ENCODE results near the gene CTSZ.
"Not testable (repeated sequence)": the region's sequence is repeated elsewhere in the genome, so short reads cannot be mapped to it uniquely, and the experiment has no call there.

The CTSZ gene

DNA sequence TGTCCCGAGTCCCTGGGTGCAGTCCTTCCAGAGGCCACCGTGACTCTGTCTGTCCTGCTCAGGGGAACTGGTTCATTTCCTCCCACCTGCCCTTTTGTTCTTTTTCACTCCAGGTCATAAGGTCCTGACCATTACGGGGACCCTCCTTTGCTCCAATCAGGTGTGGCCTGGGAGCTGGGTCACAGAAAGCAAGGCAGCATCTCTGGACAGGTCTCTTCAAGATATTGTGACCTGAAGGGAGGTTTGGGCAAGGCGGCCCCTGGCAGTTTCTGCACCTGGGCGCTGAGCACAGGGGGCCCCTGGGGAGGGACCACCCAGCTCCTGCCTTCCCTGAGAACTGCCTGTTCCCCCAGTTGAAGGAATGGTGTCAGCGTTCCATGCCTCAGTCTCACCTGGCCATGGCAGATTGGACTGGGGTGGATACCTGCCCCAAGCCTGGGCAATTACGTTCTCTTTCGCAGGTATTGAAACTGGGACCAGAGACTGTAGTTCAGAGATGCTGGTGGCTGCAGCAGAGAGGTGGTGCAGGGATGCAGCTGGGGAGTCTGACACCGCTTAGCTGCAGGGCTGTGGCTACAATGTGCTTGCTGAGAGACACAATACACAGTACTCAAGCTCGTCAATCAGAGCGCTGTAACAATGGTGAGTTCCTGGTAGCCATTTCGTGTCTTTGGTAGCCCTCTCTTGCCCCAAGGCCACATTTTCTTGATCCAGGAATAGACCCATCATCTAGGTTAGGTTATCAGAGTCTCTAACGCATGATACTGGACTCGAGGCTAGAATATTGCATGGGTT lies 41.6 kb downstream of the CTSZ start:
- in situ Hi-C loops (cut with MboI; ENCODE audit: low pct_unique_long_range_greater_than_20kb, low sequenced_read_pairs), result no loop called here
- no peak for DNase-seq

DNA sequence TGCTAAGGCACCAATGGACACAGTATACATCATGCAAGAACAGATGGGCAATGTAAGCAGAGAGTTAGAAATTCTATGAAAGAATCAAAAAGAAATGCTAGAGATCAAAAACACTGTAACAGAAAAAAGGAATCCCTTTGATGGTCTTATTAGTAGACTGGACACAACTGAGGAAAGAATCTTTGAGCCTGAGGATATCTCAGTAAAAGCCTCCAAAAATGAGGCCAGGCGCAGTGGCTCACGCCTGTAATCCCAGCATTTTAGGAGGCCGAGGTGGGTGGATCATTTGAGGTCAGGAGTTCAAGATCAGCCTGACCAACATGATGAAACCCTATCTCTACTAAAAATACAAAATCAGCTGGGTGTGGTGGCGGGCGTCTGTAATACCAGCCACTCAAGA lies 43.1 kb downstream of the CTSZ start:
- DNase-seq; in situ Hi-C loops (cut with MboI; ENCODE audit: low pct_unique_long_range_greater_than_20kb, low sequenced_read_pairs): not testable (repeated sequence)

DNA sequence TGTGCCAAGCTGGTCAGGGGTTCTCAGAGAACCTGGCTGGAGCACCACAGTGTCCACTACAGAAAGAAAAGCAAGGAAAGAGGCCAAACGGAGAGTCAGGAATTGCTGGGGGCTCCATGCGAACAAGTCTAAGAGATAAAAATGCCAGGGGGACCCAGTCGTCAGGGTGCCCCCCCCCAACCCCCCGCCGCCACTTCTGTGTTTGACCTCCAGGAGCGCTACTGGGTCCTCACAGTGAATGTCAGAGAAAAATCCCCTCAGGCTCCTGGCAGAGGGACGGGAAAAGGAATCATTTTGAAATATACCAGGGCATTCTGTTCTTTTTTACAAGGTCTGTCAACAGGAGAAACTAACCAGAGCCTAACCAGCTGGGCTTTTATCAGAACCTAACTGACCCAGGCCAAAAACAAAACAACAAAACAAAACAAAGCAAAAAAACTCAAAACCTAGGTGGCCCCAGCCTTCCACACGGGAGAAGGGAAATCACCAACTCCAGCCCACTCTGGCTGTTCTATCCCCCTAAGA lies 43.9 kb downstream of the CTSZ start:
- no peak for DNase-seq
- in situ Hi-C loops (cut with MboI; ENCODE audit: low pct_unique_long_range_greater_than_20kb, low sequenced_read_pairs), result no loop called here

DNA sequence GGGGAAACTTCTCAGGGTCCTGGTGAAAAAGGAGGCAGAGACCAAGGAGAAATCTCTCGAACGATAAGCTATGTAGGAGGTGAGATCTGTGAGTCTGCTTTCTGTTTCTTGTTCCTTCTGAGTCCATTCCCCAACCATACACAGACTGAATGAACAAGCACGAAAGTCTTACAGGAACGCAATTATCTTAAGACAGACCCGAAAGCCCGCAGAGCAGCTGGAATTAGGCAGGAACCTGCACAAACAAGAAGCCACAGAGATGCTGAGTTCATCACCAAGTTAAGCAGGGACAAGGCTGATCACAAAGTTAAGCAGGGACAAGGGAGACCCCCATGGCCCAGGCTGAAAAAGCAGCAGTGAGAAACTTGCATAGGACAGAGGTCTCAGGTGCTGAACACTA lies 47.4 kb downstream of the CTSZ start:
- in situ Hi-C loops (cut with MboI; ENCODE audit: low pct_unique_long_range_greater_than_20kb, low sequenced_read_pairs), result no loop called here
- DNase-seq, result no peak

DNA sequence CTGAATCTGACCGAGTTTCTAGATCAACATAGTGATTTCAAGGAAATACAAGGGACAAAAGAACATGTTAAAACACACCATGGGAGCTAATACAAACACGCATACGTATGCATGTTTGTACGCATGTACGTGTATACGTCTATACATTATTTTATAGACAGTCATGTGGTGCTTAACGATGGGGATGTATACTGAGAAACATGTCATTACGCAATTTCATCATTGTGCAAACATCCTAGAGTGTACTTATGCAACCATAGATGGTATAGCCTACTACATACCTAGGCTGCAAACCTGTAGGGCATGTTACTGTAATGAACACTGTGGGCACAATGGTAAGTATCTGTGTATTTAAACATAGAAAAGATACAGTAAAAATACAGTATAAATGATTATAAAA lies 51.0 kb downstream of the CTSZ start:
- DNase-seq, result no peak
- in situ Hi-C loops (cut with MboI; ENCODE audit: low pct_unique_long_range_greater_than_20kb, low sequenced_read_pairs), result no loop called here

DNA sequence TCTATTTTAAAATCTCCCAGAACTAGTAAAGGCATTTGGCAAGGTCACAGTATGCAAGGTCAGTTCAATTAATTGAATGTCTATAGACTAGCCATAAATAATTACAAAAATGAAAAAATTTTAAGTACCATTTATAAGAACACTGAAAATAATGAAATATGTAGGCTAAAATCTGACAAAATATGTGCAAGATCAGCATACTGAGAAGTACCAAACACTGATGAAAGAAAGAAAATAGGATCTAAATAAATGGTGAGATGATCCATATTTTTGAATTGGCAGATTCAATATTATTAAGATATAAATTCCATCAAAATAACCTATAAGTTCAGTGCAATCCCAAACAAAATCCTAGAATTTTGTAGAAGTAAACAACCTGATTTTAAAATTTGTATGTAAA lies 54.0 kb downstream of the CTSZ start:
- DNase-seq, result no peak
- in situ Hi-C loops (cut with MboI; ENCODE audit: low pct_unique_long_range_greater_than_20kb, low sequenced_read_pairs), result no loop called here

DNA sequence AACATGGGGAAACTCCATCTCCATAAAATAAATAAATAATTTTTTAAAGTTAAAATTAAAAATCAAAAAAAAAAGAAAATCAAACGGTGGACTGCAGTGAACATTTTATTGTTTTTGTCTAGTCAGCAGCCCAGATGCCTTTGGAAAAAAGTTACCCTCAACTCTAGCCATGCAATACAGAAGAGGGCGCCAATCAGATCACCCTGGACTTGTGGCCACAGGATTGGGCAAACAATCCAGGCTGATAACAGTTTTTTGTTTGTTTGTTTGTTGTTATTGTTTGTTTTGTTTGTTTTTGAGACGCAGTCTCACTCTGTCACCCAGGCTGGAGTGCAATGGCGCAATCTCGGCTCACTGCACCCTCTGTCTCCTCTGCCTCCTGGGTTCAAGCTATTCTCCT lies 56.5 kb downstream of the CTSZ start:
- in situ Hi-C loops (cut with MboI; ENCODE audit: low pct_unique_long_range_greater_than_20kb, low sequenced_read_pairs), result no loop called here
- no peak for DNase-seq

DNA sequence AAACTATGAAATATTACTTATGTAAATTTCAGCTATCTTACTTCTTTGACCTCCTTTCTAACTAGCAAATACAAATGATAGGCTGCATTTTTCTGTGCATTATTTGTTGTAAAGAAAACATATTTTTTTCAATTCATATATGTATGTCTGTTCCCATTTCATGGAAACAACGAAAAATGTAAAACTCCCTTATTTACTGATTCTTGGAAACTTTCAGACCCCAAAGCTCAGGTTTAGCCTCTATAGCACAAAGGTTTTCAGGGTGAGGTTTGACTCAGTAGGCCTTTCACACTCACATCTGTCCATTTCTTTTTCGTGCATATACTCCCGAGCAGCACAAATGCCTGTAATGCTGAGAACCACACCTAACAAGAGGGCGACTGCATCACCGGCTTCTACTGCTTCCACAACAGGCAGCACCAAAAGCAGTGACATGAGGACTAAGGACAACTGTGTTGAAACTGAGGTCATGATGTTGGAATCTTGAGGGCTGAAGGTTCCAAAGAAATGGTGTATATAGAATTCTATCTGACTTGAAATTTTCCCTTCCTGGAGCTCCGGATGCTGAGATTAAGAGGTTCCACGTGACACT lies 59.2 kb downstream of the CTSZ start:
- DNase-seq; in situ Hi-C loops (cut with MboI; ENCODE audit: low pct_unique_long_range_greater_than_20kb, low sequenced_read_pairs): not testable (repeated sequence)

DNA sequence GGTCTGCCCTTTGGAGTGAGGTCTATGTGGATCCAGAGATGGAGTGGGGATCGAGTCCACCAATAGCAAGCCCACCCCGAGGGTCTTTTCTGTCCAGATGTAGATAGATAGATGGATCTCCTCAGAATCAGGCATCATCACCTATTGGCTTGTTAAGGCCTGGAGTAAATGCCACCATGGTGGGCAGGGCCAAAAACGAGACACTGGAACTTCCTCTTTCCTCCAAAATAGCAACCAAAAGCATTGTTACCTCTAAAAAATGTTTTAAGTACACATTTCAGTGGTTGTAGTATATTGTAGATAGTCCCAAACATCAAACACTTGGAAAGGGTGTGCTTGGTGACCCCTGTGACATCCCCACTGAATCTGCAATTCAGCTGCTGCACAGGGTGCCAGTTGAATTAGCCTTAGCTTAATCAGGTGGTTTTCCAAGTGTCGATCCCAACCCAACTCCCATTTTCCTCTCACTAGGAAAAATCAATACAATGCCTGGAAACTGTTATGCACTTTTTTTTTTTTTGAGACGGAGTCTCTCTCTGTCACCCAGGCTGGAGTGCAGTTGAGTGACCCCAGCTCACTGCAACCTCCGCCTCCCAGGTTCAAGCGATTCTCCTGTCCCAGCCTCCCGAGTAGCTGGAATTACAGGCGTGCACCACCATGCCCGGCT lies 61.0 kb downstream of the CTSZ start:
- DNase-seq, result peak; percentile 46
- in situ Hi-C loops (cut with MboI; ENCODE audit: low pct_unique_long_range_greater_than_20kb, low sequenced_read_pairs), result no loop called here

Data from KBM-7 (cell line).